ENCODE data around the gene PTPRN.
A peak's percentile ranks its signal among the peaks of the same experiment; 100 is the strongest.

PTPRN gene

DNA sequence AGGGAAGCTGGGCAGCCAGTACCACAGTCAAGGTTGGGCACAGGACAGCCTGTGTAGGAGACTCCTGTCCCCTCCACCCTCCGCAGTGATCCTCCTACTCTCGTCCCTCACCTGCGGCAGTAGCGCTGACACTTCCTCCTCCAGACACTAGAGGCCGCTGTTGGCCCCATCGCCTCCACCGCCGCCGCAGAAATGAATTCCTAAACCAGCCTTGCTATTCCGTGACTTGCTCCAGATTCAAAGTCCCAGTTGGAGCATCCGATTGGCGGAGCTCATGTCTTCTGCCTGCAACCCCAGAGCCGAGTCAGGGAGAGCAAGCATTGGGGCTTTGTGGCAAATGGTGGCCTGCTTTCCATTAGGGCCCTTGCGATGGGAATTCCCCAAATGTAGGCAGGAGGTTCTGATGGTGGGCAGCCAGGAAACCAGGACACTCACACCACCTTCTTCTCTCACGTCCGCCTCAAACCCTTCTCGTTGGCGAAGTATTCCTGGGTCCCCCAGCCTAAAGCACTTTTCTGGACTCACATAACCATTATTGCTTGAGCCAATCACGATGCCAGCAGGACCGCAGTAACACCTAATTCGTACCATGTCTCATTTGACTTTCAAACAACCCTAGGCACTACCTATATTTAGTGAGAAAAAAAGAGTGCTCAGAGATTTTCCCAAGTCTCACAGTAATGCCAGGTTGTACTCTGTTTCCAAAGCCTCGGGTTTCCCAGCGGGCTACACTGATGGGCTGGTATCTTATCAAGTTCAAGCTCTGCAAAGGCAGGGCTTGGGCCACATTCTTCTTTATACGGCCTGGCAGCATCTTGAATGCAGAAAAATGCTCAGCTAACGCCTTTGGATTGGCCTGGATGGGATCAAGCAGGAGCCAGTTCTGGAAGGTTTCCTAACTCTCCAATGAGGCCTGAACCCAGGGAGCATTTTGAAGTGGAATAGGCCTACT lies 31.2 kb downstream of the PTPRN start:
- no peak overlapping the region for H3K4me3 ChIP-seq (replicated peaks; ENCODE audit: low read depth, low read length)
- DNase-seq (ENCODE audit: low read depth) = peak; percentile 82

GRCh38 chr2:219274361-219274921 lies 34.8 kb downstream of the PTPRN start:
- DNase-seq (ENCODE audit: low read depth) = peak; percentile 79
- no peak overlapping the region for H3K4me3 ChIP-seq (replicated peaks; ENCODE audit: low read depth, low read length)
- no peak for TF ChIP-seq CTCF (IDR thresholded peaks at IDR 0.05; ENCODE audit: low read length, missing control alignments)

More for the DNA sequence above, 31.2 kb downstream of the PTPRN start:
- TF ChIP-seq CTCF (IDR thresholded peaks at IDR 0.05; ENCODE audit: low read length, missing control alignments) = peak; percentile 97

DNA sequence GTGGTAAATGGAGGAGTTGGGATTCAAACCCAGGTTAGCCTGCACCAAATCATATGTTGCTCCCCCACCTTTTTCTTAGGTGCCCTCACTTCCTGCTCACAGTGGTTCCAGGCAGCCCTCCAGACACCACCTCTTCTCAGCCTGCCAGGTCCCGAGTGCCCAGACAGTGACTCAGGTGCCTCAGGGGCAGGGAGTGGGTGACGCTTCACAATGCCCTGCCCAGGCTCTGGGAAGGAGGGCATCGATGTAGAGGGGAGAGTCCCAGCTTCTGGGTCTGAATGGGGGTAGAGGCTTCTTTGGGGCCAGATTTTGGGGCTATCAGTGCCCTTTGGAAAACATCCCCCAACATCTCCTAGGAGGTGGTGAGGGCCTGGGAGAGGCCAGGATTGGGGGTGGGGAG lies 35.3 kb downstream of the PTPRN start:
- no peak for TF ChIP-seq CTCF (IDR thresholded peaks at IDR 0.05; ENCODE audit: low read length, missing control alignments)
- H3K4me3 ChIP-seq (replicated peaks; ENCODE audit: low read depth, low read length) = no peak overlapping the region
- no peak for DNase-seq (ENCODE audit: low read depth)

DNA sequence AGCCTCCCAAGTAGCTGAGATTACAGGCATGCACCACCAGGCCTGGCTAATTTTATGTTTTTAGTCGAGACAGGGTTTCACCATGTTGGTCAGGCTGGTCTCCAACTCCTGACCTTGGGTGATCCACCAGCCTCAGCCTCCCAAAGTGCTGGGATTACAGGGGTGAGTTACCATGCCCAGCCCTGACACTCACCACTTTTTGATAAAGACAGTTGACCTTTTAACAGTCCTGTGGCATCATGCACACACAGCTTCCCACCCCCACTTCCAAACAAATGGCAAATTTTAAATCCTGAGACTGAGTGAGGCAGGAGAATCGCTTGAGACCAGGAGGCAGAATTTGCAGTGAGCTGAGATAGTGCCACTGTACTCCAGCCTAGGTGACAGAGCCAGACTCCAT lies 36.2 kb downstream of the PTPRN start:
- no peak overlapping the region for H3K4me3 ChIP-seq (replicated peaks; ENCODE audit: low read depth, low read length)
- no peak for DNase-seq (ENCODE audit: low read depth)
- TF ChIP-seq CTCF (IDR thresholded peaks at IDR 0.05; ENCODE audit: low read length, missing control alignments) = no peak

GRCh38 chr2:219272356-219272755 lies 36.8 kb downstream of the PTPRN start:
- no peak for DNase-seq (ENCODE audit: low read depth)
- TF ChIP-seq CTCF (IDR thresholded peaks at IDR 0.05; ENCODE audit: low read length, missing control alignments) = no peak
- no peak overlapping the region for H3K4me3 ChIP-seq (replicated peaks; ENCODE audit: low read depth, low read length)

DNA sequence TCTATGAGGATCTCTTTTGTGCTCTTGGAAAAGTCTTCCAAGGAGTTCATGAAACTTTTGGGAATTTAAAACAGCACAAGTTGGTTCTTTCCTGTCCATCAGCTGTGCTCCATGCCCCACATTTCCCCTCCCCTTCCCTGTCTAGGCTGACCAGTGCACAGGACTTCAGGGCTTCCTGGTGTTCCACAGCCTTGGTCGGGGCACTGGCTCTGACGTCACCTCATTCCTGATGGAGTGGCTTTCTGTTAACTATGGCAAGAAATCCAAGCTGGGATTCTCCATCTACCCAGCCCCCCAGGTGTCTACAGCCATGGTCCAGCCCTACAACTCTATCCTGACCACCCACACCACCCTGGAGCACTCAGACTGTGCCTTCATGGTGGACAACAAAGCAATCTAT lies 38.2 kb downstream of the PTPRN start:
- no peak for DNase-seq (ENCODE audit: low read depth)
- no peak overlapping the region for H3K4me3 ChIP-seq (replicated peaks; ENCODE audit: low read depth, low read length)
- TF ChIP-seq CTCF (IDR thresholded peaks at IDR 0.05; ENCODE audit: low read length, missing control alignments) = no peak
